Ishikawa (cell line): ENCODE measurements around the gene KCNMB1.

ENCODE experiments used
- TAF1 ChIP-seq: IDR thresholded peaks from 2 replicates; pipeline ENCODE4 v1.6.1; 2012; ENCODE audit warnings: low read depth, mild to moderate bottlenecking
- TCF12 ChIP-seq: IDR thresholded peaks from 2 replicates; pipeline ENCODE4 v1.6.1; 2012; ENCODE audit warnings: low read depth
- TF ChIP-seq, protein P1 (sequence below): IDR thresholded peaks from 2 replicates; pipeline ENCODE4 v1.6.1; 2012; ENCODE audit warnings: low read depth, mild to moderate bottlenecking

DNA sequence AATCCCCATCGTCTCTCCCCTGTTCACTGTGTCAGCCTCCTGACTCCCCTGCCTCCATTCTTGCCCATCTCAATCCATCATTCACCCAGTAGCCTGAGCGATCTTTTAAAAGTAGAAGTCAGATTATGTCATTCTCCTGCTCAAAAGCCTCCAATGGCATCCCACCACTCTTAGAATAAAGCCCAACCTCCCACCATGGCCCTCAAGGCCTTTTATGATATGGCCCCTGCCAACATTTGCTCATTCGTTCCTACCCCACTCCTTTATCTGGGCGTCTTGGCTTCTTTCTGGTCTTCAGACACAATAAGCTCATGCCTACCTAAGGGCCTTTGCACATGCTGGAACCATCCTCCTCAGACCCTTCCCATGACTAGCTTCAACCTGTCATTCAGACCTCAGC, 35.5 kb upstream of the KCNMB1 start:
- no peak for TF ChIP-seq TAF1
- no peak for TF ChIP-seq TCF12
- TF ChIP-seq, protein P1, sequence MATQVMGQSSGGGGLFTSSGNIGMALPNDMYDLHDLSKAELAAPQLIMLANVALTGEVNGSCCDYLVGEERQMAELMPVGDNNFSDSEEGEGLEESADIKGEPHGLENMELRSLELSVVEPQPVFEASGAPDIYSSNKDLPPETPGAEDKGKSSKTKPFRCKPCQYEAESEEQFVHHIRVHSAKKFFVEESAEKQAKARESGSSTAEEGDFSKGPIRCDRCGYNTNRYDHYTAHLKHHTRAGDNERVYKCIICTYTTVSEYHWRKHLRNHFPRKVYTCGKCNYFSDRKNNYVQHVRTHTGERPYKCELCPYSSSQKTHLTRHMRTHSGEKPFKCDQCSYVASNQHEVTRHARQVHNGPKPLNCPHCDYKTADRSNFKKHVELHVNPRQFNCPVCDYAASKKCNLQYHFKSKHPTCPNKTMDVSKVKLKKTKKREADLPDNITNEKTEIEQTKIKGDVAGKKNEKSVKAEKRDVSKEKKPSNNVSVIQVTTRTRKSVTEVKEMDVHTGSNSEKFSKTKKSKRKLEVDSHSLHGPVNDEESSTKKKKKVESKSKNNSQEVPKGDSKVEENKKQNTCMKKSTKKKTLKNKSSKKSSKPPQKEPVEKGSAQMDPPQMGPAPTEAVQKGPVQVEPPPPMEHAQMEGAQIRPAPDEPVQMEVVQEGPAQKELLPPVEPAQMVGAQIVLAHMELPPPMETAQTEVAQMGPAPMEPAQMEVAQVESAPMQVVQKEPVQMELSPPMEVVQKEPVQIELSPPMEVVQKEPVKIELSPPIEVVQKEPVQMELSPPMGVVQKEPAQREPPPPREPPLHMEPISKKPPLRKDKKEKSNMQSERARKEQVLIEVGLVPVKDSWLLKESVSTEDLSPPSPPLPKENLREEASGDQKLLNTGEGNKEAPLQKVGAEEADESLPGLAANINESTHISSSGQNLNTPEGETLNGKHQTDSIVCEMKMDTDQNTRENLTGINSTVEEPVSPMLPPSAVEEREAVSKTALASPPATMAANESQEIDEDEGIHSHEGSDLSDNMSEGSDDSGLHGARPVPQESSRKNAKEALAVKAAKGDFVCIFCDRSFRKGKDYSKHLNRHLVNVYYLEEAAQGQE: no peak
